HepG2 (cell line): ENCODE measurements around the gene SERPINA6. TPM values are rescaled to one million over a fixed set of nuclear protein-coding genes. Genes with fewer than 3 reads are reported as not detected.

Experiments used
- CHD2 ChIP-seq: IDR thresholded peaks from 2 replicates; pipeline ENCODE4 v1.6.1; 2011; ENCODE audit warnings: low read depth, low read length, improper control_type of control experiment
- FOXC1 ChIP-seq: sonication (generic); formaldehyde crosslinking; IDR thresholded peaks from 2 replicates; pipeline ENCODE4 v1.8.0; 2022; ENCODE audit warnings: mild to moderate bottlenecking, missing genetic modification reagents, borderline replicate concordance
- HES4 ChIP-seq: sonication (generic); formaldehyde crosslinking; IDR thresholded peaks from 2 replicates; pipeline ENCODE4 v1.9.0; 2021; ENCODE audit warnings: mild to moderate bottlenecking, missing genetic modification reagents, borderline replicate concordance
- HNRNPLL ChIP-seq: fragments of 200-400 bp; formaldehyde crosslinking; IDR thresholded peaks from 2 replicates; pipeline ENCODE4 v1.6.1; 2017; ENCODE audit warnings: mild to moderate bottlenecking, low read depth, low read length; ENCODE audit not compliant: poor library complexity, severe bottlenecking
- HOXA7 ChIP-seq: sonication (generic); formaldehyde crosslinking; IDR thresholded peaks from 2 replicates; pipeline ENCODE4 v1.8.1; 2022; ENCODE audit warnings: mild to moderate bottlenecking, missing genetic modification reagents, moderate library complexity
- KAT2B ChIP-seq: fragments of 150-350 bp; IDR thresholded peaks from 2 replicates; pipeline ENCODE4 v1.6.1; 2014; ENCODE audit warnings: low read depth, low read length, borderline replicate concordance
- PLRG1 ChIP-seq: fragments of 450-650 bp; conservative IDR thresholded peaks from 2 replicates; pipeline ENCODE4 v1.6.1; 2016
- RARA ChIP-seq: IDR thresholded peaks from 2 replicates; pipeline ENCODE4 v1.6.1; 2016; ENCODE audit warnings: missing genetic modification reagents, missing compliant biosample characterization
- SMAD3 ChIP-seq: sonication (generic); formaldehyde crosslinking; IDR thresholded peaks from 2 replicates; pipeline ENCODE4 v1.4.0; 2020; ENCODE audit warnings: missing genetic modification reagents
- ZFP36 ChIP-seq: fragments of 150-350 bp; IDR thresholded peaks from 2 replicates; pipeline ENCODE4 v1.6.1; 2018; ENCODE audit warnings: borderline replicate concordance, low read length, low read depth; ENCODE audit not compliant: partially characterized antibody
- ZFP36L2 ChIP-seq: sonication (generic); formaldehyde crosslinking; IDR thresholded peaks from 2 replicates; pipeline ENCODE4 v1.4.0; 2020; ENCODE audit warnings: missing genetic modification reagents
- ZNF260 ChIP-seq: sonication (generic); formaldehyde crosslinking; IDR thresholded peaks from 2 replicates; pipeline ENCODE4 v1.4.0; 2020; ENCODE audit warnings: missing genetic modification reagents, low read depth, mild to moderate bottlenecking, borderline replicate concordance
- ZNF292 ChIP-seq: sonication (generic); formaldehyde crosslinking; IDR thresholded peaks from 2 replicates; pipeline ENCODE4 v1.8.1; 2022; ENCODE audit warnings: mild to moderate bottlenecking, low read depth, missing genetic modification reagents, borderline replicate concordance
- ZNF614 ChIP-seq: IDR thresholded peaks from 2 replicates; pipeline ENCODE4 v1.6.1; 2018; ENCODE audit warnings: missing biosample characterization, missing genetic modification reagents, inconsistent platforms, borderline replicate concordance
- ZNF616 ChIP-seq: sonication (generic); formaldehyde crosslinking; IDR thresholded peaks from 2 replicates; pipeline ENCODE4 v1.5.0; 2020; ENCODE audit warnings: low read depth, mild to moderate bottlenecking, missing genetic modification reagents
- ZNF788 ChIP-seq: sonication (generic); formaldehyde crosslinking; IDR thresholded peaks from 2 replicates; pipeline ENCODE4 v1.5.0; 2020; ENCODE audit warnings: mild to moderate bottlenecking, missing genetic modification reagents, borderline replicate concordance
- ZNF839 ChIP-seq: sonication (generic); formaldehyde crosslinking; IDR thresholded peaks from 2 replicates; pipeline ENCODE4 v1.4.0; 2020; ENCODE audit warnings: missing genetic modification reagents, mild to moderate bottlenecking, borderline replicate concordance
- polyA plus RNA-seq, 8 experiments: library from polyadenylated mRNA; depleted of rRNA in 3 of 8; stranded (reverse) in 7 of 8; unstranded in 1 of 8; fragments of >200 nt; fragmentation: Illumina TruSeq in 4 of 8; extraction: Trizol in 4 of 8; gene quantifications; 2 replicates each; pipeline versions ENCODE4 v1.2.1 to v1.2.3, GENCODE V29; 2011 to 2016; ENCODE audit warnings: low read depth in 4 of 8, missing spikeins in 1 of 8, mixed read lengths in 1 of 8; ENCODE audit not compliant: insufficient read depth in 1 of 8
- total RNA-seq, 5 experiments: library from RNA; depleted of rRNA; stranded (reverse); fragments of >200 nt; fragmentation: Illumina TruSeq; extraction: Trizol; gene quantifications; 2 replicates each; pipeline ENCODE4 v1.2.3, GENCODE V29; 2016; ENCODE audit warnings: low read depth in 1 of 5
- TF ChIP-seq, protein P1 (sequence below): IDR thresholded peaks from 2 replicates; pipeline ENCODE4 v1.6.1; 2016; ENCODE audit warnings: low read depth
- TF ChIP-seq, protein P2 (sequence below): sonication (generic); formaldehyde crosslinking; IDR thresholded peaks from 2 replicates; pipeline ENCODE4 v1.4.0; 2020; ENCODE audit warnings: missing genetic modification reagents, borderline replicate concordance
- TF ChIP-seq, protein P3 (sequence below): sonication (generic); formaldehyde crosslinking; IDR thresholded peaks from 2 replicates; pipeline ENCODE4 v1.9.0; 2021; ENCODE audit warnings: missing genetic modification reagents, mild to moderate bottlenecking, borderline replicate concordance

SERPINA6 gene
- total and polyA plus RNA-seq, 2 of the 13 experiments (the other 11 are each of a cell fraction or from before 2014, with no cell fraction given): 260 to 333 TPM

DNA sequence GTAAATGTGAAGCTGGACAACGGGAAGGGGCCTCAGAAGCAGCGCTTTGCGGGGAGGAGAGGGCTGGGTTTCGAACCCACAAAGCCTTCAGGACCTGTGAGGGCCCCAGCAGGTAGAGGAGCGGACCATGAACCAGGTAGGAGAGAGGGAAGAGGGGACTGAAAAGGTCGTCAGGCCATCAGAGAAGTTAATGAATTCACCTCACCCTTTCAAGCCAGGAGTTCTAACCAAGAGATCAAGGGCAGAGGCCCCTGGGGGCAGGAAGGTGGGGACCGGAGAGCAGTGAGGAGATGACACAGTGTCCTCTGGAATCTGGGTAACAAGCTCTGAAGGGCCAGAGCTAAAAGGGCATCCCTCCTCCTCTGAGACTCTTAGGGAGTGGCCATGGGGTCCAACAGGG lies 45.8 kb upstream of the SERPINA6 start (continued):
- TF ChIP-seq, protein P1, sequence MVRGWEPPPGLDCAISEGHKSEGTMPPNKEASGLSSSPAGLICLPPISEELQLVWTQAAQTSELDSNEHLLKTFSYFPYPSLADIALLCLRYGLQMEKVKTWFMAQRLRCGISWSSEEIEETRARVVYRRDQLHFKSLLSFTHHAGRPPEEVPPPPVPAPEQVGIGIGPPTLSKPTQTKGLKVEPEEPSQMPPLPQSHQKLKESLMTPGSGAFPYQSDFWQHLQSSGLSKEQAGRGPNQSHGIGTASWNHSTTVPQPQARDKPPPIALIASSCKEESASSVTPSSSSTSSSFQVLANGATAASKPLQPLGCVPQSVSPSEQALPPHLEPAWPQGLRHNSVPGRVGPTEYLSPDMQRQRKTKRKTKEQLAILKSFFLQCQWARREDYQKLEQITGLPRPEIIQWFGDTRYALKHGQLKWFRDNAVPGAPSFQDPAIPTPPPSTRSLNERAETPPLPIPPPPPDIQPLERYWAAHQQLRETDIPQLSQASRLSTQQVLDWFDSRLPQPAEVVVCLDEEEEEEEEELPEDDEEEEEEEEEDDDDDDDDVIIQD (CRISPR knock-in tag): peak; percentile 49; the same call in 1 of the 2 replicates
- TF ChIP-seq PLRG1 (no peak), HES4 (no peak), HNRNPLL (no peak), RARA (CRISPR knock-in tag) (peak; percentile 89), ZFP36L2 (CRISPR knock-in tag) (no peak), CHD2 (no peak), ZNF260 (no peak), SMAD3 (CRISPR knock-in tag) (no peak), ZNF292 (CRISPR knock-in tag) (peak; percentile 45; the same call in 1 of the 2 replicates), ZNF616 (CRISPR knock-in tag) (no peak), ZNF839 (CRISPR knock-in tag) (no peak), ZNF788 (CRISPR knock-in tag) (no peak), FOXC1 (no peak), KAT2B (no peak), ZNF614 (CRISPR knock-in tag) (no peak), HOXA7 (CRISPR knock-in tag) (no peak), ZFP36 (no peak)
- TF ChIP-seq, protein P2, sequence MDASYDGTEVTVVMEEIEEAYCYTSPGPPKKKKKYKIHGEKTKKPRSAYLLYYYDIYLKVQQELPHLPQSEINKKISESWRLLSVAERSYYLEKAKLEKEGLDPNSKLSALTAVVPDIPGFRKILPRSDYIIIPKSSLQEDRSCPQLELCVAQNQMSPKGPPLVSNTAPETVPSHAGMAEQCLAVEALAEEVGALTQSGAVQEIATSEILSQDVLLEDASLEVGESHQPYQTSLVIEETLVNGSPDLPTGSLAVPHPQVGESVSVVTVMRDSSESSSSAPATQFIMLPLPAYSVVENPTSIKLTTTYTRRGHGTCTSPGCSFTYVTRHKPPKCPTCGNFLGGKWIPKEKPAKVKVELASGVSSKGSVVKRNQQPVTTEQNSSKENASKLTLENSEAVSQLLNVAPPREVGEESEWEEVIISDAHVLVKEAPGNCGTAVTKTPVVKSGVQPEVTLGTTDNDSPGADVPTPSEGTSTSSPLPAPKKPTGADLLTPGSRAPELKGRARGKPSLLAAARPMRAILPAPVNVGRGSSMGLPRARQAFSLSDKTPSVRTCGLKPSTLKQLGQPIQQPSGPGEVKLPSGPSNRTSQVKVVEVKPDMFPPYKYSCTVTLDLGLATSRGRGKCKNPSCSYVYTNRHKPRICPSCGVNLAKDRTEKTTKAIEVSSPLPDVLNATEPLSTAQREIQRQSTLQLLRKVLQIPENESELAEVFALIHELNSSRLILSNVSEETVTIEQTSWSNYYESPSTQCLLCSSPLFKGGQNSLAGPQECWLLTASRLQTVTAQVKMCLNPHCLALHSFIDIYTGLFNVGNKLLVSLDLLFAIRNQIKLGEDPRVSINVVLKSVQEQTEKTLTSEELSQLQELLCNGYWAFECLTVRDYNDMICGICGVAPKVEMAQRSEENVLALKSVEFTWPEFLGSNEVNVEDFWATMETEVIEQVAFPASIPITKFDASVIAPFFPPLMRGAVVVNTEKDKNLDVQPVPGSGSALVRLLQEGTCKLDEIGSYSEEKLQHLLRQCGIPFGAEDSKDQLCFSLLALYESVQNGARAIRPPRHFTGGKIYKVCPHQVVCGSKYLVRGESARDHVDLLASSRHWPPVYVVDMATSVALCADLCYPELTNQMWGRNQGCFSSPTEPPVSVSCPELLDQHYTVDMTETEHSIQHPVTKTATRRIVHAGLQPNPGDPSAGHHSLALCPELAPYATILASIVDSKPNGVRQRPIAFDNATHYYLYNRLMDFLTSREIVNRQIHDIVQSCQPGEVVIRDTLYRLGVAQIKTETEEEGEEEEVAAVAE (CRISPR knock-in tag): no peak
- TF ChIP-seq, protein P3, sequence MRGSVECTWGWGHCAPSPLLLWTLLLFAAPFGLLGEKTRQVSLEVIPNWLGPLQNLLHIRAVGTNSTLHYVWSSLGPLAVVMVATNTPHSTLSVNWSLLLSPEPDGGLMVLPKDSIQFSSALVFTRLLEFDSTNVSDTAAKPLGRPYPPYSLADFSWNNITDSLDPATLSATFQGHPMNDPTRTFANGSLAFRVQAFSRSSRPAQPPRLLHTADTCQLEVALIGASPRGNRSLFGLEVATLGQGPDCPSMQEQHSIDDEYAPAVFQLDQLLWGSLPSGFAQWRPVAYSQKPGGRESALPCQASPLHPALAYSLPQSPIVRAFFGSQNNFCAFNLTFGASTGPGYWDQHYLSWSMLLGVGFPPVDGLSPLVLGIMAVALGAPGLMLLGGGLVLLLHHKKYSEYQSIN (CRISPR knock-in tag): no peak
